HG02884 (cell line): ENCODE results near the gene CAMTA1.
"Not testable (repeated sequence)": the region's sequence is repeated elsewhere in the genome, so short reads cannot be mapped to it uniquely, and the experiment has no call there.

Experiments
- ATAC-seq: cut with Tn5 transposase; IDR thresholded peaks from one replicate; pipeline ENCODE4 v1.9.1; 2021; ENCODE audit warnings: mild to moderate bottlenecking, moderate library complexity; ENCODE audit not compliant: unreplicated experiment

The CAMTA1 gene

GRCh38 chr1:7586031-7586941 lies 801.0 kb downstream of the CAMTA1 start:
- no peak for ATAC-seq

- no peak for ATAC-seq
These were observed 802.0 kb downstream of the CAMTA1 start for GRCh38 chr1:7587108-7587772.

- ATAC-seq = no peak
These were observed 802.7 kb downstream of the CAMTA1 start for GRCh38 chr1:7587773-7588456.

- no peak for ATAC-seq
These were observed 803.2 kb downstream of the CAMTA1 start for GRCh38 chr1:7588457-7588827.

DNA sequence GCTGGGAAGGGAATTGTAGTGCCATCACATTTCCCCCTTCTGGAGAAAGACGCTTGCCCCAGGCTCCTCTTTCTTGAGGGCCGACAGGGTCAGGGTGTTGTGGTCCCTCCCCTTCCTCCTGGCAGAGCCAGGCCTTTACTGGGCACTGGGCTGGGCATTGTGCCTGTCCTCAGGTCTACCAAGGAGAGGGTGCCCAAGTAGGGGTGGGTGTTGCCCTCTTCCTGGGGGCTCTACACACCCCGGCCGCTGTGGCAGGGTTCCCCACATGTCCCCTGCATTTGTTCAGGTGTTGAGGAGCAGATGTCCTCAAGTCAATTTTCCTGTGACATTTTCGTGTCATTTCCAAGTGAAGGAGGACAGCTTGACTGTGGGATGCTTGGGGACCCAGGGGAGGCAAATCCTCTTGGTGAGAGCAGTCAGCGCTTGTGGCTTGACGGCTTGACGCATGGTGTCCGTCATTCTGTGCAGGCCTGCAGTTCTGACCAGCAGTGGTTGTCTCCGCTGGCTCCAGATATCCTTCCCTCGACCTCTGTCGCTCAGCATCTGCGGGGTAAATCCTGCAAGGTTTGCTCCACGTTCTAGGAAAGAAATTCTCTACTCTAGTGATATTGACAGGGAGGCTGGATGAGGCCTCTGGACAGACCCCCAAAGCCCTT lies 804.0 kb downstream of the CAMTA1 start:
- ATAC-seq = no peak

GRCh38 chr1:7589774-7590425 lies 804.6 kb downstream of the CAMTA1 start:
- no peak for ATAC-seq

GRCh38 chr1:7590426-7590790 lies 805.2 kb downstream of the CAMTA1 start:
- no peak for ATAC-seq

DNA sequence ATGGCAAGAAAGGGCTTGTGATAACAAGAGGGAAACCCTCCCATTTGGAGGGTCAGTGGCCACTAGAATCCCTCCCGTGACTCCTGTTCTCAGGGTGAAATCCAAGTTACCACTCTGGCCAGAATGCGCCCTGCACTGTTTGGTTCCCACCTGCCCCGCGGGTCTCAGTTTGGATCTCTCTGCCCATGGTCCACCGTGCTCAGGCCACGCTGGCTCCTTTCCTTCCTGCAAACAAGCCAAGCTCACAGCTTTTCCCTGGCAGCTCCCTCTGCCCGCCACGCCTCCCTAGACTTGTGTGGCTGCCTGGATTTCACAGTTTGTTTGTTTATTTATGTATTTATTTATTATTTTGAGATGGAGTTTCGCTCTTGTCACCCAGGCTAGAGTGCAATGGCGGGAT lies 806.3 kb downstream of the CAMTA1 start:
- ATAC-seq = no peak

GRCh38 chr1:7592120-7592798 lies 807.0 kb downstream of the CAMTA1 start:
- ATAC-seq = no peak

GRCh38 chr1:7594002-7594713 lies 808.9 kb downstream of the CAMTA1 start:
- no peak for ATAC-seq

DNA sequence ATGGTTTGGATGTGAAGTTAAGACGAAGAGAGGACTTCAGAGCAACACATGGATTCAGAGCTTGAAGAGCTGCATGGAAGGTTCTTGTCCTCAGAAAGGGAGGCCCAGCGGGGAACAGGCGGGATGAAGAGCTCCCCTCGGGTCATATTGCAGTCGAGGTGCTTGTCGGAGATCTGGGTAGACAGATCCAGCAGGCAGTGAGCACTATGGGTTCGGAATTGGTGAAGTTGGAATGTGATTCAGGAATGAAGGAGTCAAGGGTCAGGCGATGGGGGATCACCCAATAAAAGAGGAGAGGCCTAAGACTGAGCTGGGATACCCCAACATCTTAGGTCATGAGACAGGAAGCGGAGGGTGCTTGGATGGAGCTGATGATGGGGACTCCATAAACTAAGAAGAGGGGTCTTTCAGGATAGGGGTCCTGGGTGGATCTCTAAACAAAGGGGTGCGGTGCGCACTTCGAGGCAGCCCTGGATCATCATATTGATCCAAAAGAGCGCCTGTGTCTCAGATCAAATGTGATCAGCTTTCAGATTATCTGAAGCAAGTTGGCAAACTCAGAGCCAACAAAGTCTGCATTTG lies 809.6 kb downstream of the CAMTA1 start:
- ATAC-seq = no peak

DNA sequence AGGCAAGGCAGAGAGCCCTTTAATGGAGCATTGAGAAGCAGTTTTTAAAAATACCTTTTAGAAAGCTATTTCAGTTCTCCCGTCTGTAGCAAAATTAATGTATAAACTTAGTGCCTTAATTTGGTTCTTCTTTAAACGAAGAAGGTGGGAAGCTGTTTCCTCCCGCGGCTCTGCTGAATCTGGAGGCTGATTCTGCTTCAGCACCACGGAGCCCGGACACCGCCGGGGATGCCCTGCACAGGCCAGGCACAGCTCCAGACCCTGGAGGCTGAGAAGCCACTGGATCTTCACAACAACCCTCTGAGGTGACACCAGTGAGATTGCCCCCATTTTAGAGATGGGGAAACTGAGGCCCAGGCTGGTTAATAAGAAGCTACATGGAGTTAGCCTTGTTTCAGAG lies 810.1 kb downstream of the CAMTA1 start:
- no peak for ATAC-seq

DNA sequence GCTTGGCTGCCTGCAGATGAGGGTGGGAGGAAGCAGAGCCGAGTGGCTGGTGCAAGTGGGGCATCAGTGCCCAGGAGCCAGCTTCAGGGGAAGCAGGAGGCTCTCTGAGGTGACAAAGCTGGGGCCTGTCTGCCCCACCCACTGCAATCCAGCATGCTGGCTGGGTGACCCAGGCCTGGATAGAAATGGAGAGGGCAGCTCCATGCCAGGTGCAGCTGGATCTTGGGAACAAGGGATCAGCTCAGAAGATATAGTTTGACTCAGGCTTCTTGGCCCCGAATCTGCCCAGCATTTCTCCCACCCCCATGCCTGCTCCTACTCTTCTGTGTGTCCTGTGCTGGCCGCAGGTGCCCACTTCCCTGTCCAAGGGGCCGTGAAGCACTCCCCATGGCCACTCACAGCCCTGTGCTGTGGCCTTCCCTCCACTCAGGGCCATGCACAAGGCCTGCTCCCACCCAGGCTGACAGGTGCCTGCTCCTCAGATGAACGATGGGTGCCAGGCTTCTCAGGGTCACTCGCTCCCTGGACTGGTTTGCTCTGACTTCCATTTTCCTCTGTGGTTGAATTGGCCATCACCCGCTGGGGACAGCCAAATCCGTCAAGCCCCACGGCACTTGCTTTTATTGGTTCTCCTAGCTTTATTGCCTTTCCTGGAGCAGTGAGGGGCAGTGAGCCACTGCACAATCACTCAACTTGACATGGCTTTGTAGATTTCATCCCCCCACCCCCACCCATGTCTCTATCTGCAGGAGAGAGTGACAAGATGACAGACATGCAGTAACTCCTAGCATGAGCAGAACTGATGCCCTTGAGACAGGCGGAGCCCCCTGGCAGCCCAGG lies 811.1 kb downstream of the CAMTA1 start:
- no peak for ATAC-seq

GRCh38 chr1:7598058-7598457 lies 812.8 kb downstream of the CAMTA1 start:
- ATAC-seq = not testable (repeated sequence)

DNA sequence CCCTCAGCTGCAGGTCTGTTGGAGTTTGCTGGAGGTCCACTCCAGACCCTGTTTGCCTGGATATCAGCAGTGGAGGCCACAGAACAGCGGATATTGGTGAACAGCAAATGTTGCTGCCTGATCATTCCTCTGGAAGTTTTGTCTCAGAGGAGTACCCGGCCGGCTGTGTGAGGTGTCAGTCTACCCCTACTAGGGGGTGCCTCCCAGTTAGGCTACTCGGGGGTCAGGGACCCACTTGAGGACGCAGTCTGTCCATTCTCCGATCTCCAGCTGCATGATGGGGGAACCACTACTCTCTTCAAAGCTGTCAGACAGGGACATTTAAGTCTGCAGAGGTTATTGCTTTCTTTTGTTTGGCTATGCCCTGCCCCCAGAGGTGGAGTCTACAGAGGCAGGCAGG lies 819.7 kb downstream of the CAMTA1 start:
- ATAC-seq = not testable (repeated sequence)

GRCh38 chr1:7606096-7606495 lies 820.8 kb downstream of the CAMTA1 start:
- no peak for ATAC-seq

- no peak for ATAC-seq
These were observed 821.8 kb downstream of the CAMTA1 start for GRCh38 chr1:7607097-7607496.

DNA sequence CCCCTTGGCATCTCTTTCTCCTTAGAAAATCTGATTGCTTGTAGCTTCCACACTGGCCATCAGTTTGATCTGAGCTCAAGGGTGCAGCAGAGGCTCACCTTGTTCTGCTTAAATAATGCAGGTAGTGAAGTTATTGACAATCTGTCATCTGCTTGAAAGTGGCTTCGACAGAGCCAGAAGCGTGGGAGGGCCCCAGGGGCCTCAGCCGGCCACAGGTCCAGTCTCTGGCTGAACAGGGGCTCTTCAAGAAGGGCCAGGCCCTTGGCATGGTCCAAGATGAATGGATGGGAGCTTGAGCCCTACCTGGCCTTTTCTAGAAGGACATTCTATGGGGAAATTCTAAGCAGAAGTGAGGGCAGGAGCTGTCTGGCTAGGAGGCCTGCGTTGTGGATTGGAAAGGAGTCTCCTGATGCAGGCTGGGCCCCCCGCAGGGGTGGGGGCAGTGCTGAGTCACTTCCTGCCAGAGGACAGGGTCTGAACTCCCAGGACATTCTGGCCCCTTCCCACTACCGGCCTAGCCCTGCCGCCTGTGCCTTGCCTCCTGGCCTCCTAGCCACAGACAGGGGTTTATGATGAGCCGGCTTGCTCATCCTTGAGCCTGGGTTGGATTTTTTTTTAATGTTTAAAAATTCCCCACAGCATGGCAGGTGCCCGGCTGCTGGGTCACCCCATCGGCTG lies 823.5 kb downstream of the CAMTA1 start:
- no peak for ATAC-seq
